ENCODE measurements around the gene NHS. TPM values are rescaled to one million over a fixed set of nuclear protein-coding genes. Genes with fewer than 3 reads are reported as not detected.
A peak's percentile ranks its signal among the peaks of the same experiment; 100 is the strongest.

The NHS gene
- total RNA-seq, result 10 to 100 TPM in 2 of 4 donors, 1 to 10 TPM in 2; 6.9 to 16.9 (median 9.9) TPM

DNA sequence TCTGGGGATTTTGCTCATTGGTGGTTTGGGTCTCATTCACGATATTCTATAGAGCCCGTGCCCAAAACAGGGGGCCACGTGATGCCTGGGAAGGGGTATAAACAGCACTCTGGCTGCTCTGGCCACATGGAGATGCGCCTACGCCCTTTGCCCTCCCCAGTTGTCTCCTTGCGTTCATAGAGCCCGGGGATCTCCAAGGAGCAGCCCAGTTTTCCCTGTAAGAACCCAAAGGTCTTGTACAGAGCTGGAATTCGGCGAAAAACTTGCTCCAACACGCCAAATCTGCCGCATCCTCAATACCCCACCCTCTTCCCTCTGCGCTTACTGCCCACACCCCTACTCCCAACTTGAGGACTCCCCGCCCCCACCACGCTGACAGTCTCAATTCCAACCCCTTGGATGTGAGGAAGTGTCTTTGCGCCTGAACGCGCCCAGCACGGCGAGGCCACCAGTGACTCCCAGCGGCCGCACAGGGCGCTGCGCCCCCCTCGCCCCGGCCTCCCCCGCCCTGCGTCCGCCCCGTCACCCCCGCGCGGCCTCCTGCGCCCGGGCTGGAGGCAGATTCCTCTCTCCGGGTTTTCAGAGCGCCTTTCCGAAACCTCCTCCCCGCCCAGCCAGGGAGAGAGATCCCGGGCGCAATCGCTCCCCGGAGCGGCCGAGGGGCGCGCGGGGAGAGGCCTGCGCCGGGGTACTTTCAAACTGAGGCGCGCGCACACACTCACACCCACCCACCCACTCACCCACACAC lies at the start of gene NHS:
NHS (plus strand) TSS at position 582 of the 748 bp plus-strand sequence. CDS start 558 bp downstream, outside the sequence.
- TF ChIP-seq, protein P1, sequence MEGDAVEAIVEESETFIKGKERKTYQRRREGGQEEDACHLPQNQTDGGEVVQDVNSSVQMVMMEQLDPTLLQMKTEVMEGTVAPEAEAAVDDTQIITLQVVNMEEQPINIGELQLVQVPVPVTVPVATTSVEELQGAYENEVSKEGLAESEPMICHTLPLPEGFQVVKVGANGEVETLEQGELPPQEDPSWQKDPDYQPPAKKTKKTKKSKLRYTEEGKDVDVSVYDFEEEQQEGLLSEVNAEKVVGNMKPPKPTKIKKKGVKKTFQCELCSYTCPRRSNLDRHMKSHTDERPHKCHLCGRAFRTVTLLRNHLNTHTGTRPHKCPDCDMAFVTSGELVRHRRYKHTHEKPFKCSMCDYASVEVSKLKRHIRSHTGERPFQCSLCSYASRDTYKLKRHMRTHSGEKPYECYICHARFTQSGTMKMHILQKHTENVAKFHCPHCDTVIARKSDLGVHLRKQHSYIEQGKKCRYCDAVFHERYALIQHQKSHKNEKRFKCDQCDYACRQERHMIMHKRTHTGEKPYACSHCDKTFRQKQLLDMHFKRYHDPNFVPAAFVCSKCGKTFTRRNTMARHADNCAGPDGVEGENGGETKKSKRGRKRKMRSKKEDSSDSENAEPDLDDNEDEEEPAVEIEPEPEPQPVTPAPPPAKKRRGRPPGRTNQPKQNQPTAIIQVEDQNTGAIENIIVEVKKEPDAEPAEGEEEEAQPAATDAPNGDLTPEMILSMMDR (IDR thresholded peaks at IDR 0.05), result peak in 5 of 6 experiments; percentile 23 to 54 (median 35)
- no peak for TF ChIP-seq POLR2A (IDR thresholded peaks at IDR 0.05)
- H3K9me3 ChIP-seq, result no peaks in the 10 kb centered on the region
- H3K4me1 ChIP-seq, result peaks cover 0 to 3% of the 10 kb centered on the region in 2 donors
- H3K36me3 ChIP-seq, result no peaks in the 10 kb centered on the region
- peak within 1 kb of the TSS in 2 of 3 donors; percentile 17 to 36 for H3K27ac ChIP-seq
- peak within 1 kb of the TSS in 2 of 3 donors; percentile 39 to 44 for H3K4me3 ChIP-seq (replicated peaks in 1 of 3)
- 5 to 10% methylated on average over 4 of the region's 52 CpGs for WGBS, 2 donors
- H3K27me3 ChIP-seq, result no peaks in the 10 kb centered on the region
- intact Hi-C loops (cut with DNase I), result loop anchor here (5.0 kb wide), 1 partner anchor 148 kb away; no protein-coding TSS in a partner anchor
- DNase-seq, result peak; percentile 69

DNA sequence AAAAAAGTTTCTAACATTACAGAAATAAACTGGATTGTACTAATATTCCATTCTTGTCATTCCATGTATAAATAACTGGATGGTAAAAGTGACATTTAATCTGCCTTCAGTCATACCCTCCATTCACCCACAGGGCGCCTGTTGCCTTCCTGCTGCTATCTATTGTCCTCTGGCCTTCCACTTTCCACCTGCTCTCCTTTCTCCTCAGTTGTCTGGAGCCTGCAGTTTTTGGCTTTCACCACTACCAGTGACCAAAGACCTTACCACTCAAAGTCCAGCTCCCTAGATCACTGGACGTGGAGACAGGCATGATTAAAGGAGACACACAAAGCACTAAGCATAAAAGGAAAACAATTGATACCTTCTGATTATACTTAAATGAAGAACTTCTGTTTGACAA lies 46.2 kb upstream of the NHS start:
- Histone ChIP-seq H3K27me3 (no peaks in the 10 kb centered on the region), H3K4me3 (replicated peaks in 1 of 3) (no peak overlapping the region), H3K27ac (no peak overlapping the region), H3K4me1 (no peaks in the 10 kb centered on the region), H3K9me3 (no peaks in the 10 kb centered on the region), H3K36me3 (no peaks in the 10 kb centered on the region)
- TF ChIP-seq, protein P1 (IDR thresholded peaks at IDR 0.05), result no peak
- no peak for TF ChIP-seq POLR2A (IDR thresholded peaks at IDR 0.05)
- no peak for DNase-seq
- intact Hi-C loops (cut with DNase I), result no loop called here
- 84 to 86% methylated on average over 2 of the region's 2 CpGs for WGBS, 2 donors

DNA sequence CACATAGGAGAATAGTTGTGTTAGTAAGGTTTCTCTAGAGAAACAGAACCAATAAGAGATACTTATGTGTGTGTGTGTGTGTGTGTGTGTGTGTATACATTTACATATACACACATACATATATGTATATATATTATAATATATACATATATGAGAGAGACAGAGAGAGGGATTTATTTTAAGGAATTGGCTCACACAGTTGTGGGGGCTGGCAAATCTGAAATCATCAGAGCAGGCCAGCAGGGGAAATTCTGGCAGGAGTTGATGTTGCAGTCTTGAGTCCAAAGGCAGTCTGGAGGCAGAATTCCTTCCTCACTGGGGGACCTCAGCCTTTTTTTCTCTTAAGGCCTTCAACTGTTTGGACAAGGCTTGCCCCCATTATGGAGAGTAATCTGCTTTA lies 38.6 kb upstream of the NHS start:
- H3K36me3 ChIP-seq, result no peaks in the 10 kb centered on the region
- H3K27ac ChIP-seq, result no peak overlapping the region
- no peak for DNase-seq
- TF ChIP-seq, protein P1 (IDR thresholded peaks at IDR 0.05), result no peak
- TF ChIP-seq POLR2A (IDR thresholded peaks at IDR 0.05), result no peak
- H3K27me3 ChIP-seq, result no peaks in the 10 kb centered on the region
- H3K9me3 ChIP-seq, result no peaks in the 10 kb centered on the region
- no peaks in the 10 kb centered on the region for H3K4me1 ChIP-seq
- intact Hi-C loops (cut with DNase I), result no loop called here
- H3K4me3 ChIP-seq (replicated peaks in 1 of 3), result no peak overlapping the region

DNA sequence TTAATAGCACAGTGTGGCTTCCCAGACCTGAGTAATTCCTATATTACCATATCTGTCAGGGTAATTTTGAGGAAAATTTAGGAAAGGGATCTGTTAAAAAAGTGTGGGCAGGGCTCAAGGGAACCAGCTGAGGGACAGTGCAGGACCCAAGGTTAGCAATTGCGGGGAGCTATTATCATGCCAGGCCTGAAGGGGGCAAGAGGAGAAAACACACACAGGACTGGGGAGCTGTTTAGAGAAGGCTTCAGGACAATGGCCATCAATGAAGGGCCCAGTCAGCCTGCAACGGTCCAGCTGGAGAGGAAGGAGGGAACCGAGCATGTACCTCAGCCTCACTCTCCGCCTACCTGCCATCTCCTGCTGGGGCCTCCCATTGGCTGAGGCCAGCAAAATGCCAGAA lies 19.0 kb upstream of the NHS start:
- intact Hi-C loops (cut with DNase I), result no loop called here
- WGBS, 2 donors, result 74 to 79% methylated on average over 3 to 4 of the region's 4 CpGs
- no peak for DNase-seq
- TF ChIP-seq POLR2A (IDR thresholded peaks at IDR 0.05), result no peak
- TF ChIP-seq, protein P1 (IDR thresholded peaks at IDR 0.05), result no peak
- Histone ChIP-seq H3K4me3 (replicated peaks in 1 of 3) (no peak overlapping the region), H3K27ac (no peak overlapping the region), H3K36me3 (no peaks in the 10 kb centered on the region), H3K27me3 (no peaks in the 10 kb centered on the region), H3K9me3 (no peaks in the 10 kb centered on the region), H3K4me1 (no peaks in the 10 kb centered on the region)

DNA sequence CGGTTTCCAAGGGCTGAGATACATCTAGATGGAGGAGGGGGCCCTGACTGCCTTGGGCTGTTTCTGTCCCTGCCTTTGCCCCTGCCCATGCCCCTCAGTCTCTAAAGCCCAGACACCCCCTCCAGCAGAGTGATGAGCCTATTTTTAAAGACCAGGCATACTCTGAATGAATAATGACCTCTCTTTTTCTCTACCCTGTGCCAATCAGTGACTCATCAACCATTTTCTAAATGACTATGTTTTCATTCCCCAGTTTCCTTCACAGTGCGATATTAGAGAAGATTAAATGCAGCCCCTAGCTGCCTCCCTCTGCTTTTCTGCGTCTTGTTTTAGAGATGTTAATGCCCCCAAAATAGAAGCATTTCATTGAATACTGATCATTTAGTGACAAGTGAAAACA lies 15.5 kb upstream of the NHS start:
- H3K4me1 ChIP-seq, result no peaks in the 10 kb centered on the region
- intact Hi-C loops (cut with DNase I), result no loop called here
- no peak for DNase-seq
- WGBS, 2 donors, result 61 to 68% methylated on average over 3 of the region's 3 CpGs
- no peaks in the 10 kb centered on the region for H3K36me3 ChIP-seq
- H3K9me3 ChIP-seq, result no peaks in the 10 kb centered on the region
- no peak overlapping the region for H3K27ac ChIP-seq
- no peak for TF ChIP-seq POLR2A (IDR thresholded peaks at IDR 0.05)
- TF ChIP-seq, protein P1 (IDR thresholded peaks at IDR 0.05), result no peak
- H3K27me3 ChIP-seq, result no peaks in the 10 kb centered on the region
- H3K4me3 ChIP-seq (replicated peaks in 1 of 3), result no peak overlapping the region

All from thyroid gland (tissue), 4 donors.